H1 (cell line): ENCODE measurements around the gene CPEB3. TPM values are rescaled to one million over a fixed set of nuclear protein-coding genes. Genes with fewer than 3 reads are reported as not detected.

ENCODE experiments used
- CTCF ChIA-PET: fragments of 300-600 bp; sonication (Branson Sonifier 250); formaldehyde crosslinking; loops from one replicate; lab custom pipeline; 2021; ENCODE audit not compliant: partially characterized antibody; lab: Charles Lee
- POLR2A ChIA-PET: fragments of 300-600 bp; sonication (Branson Sonifier 250); formaldehyde crosslinking; loops from one replicate; lab custom pipeline; 2021; ENCODE audit warnings: inconsistent platforms; ENCODE audit not compliant: partially characterized antibody; lab: Charles Lee
- DNase-seq, 2 experiments: peaks; one replicate each; pipeline versions ENCODE4 v3.0.0 to v3.0.0-alpha.2; 2010 to 2022; ENCODE audit warnings: low spot score in 2 of 2, low read depth in 1 of 2, mixed read lengths in 1 of 2
- FAIRE-seq: peaks from 2 replicates; lab custom pipeline; 2011; peaks lifted over from hg19 to GRCh38; lab: Jason Lieb, UNC
- H2AFZ ChIP-seq: 2 replicates; pipeline ENCODE4 v1.8.1; 2012; ENCODE audit warnings: low read length, inconsistent platforms
- H2AK5ac ChIP-seq: 2 replicates; pipeline ENCODE4 v1.6.1; 2013; ENCODE audit warnings: low read depth, low read length
- H2BK120ac ChIP-seq: replicated peaks from 2 replicates; pipeline ENCODE3; 2013; ENCODE audit warnings: low read depth, low read length, inconsistent platforms
- H2BK12ac ChIP-seq: 2 replicates; pipeline ENCODE4 v1.6.1; 2013; ENCODE audit warnings: low read depth, low read length
- H2BK15ac ChIP-seq: 2 replicates; pipeline ENCODE4 v1.6.1; 2013; ENCODE audit warnings: low read length
- H2BK20ac ChIP-seq: 2 replicates; pipeline ENCODE4 v1.6.1; 2013; ENCODE audit warnings: low read length
- H2BK5ac ChIP-seq: 2 replicates; pipeline ENCODE4 v1.6.1; 2013; ENCODE audit warnings: low read depth, low read length
- H3K14ac ChIP-seq: 2 replicates; pipeline ENCODE4 v1.6.1; 2013; ENCODE audit warnings: inconsistent platforms; ENCODE audit not compliant: insufficient read length
- H3K18ac ChIP-seq: 2 replicates; pipeline ENCODE4 v1.6.1; 2013; ENCODE audit warnings: low read length; ENCODE audit errors: extremely low read depth
- H3K23ac ChIP-seq: 2 replicates; pipeline ENCODE4 v1.6.1; 2013; ENCODE audit warnings: inconsistent platforms; ENCODE audit not compliant: insufficient read length
- H3K23me2 ChIP-seq: 2 replicates; pipeline ENCODE4 v1.6.1; 2013; ENCODE audit warnings: low read depth, low read length
- H3K27ac ChIP-seq: 2 replicates; pipeline ENCODE4 v1.6.1; 2011; ENCODE audit warnings: low read depth, low read length, inconsistent platforms
- H3K27me3 ChIP-seq, 4 experiments: replicated peaks in 1 of 4; 1 replicate in 1 of 4; 2 replicates in 3 of 4; pipeline versions ENCODE4 v1.6.1 to v1.8.1; 2011 to 2013; ENCODE audit warnings: low read length in 3 of 4, mild to moderate bottlenecking in 3 of 4, inconsistent platforms in 2 of 4, mixed read lengths in 2 of 4, moderate library complexity in 1 of 4; ENCODE audit not compliant: control insufficient read depth in 3 of 4, insufficient read depth in 3 of 4; ENCODE audit errors: extremely low read depth in 1 of 4
- H3K36me3 ChIP-seq, 4 experiments: 2 replicates each; pipeline versions ENCODE4 v1.6.1 to v1.8.1; 2011 to 2013; ENCODE audit warnings: mild to moderate bottlenecking in 4 of 4, low read length in 3 of 4, moderate library complexity in 2 of 4, control low read depth in 1 of 4, inconsistent platforms in 1 of 4; ENCODE audit not compliant: insufficient read depth in 4 of 4, control insufficient read depth in 2 of 4
- H3K4ac ChIP-seq: replicated peaks from 2 replicates; pipeline ENCODE3; 2013; ENCODE audit warnings: low read length, low read depth, mixed read lengths, inconsistent platforms; ENCODE audit not compliant: insufficient read length
- H3K4me1 ChIP-seq, 4 experiments: replicated peaks in 1 of 4; 1 replicate in 1 of 4; 2 replicates in 3 of 4; pipeline versions ENCODE4 v1.6.1 to v1.8.1; 2011 to 2013; ENCODE audit warnings: low read length in 3 of 4, inconsistent platforms in 2 of 4, mixed read lengths in 1 of 4; ENCODE audit not compliant: insufficient read depth in 4 of 4, control insufficient read depth in 3 of 4
- H3K4me2 ChIP-seq, 2 experiments: 2 replicates each; pipeline versions ENCODE4 v1.6.1 to v1.8.1; 2011 to 2013; ENCODE audit warnings: low read depth in 2 of 2, low read length in 2 of 2, control low read depth in 1 of 2, inconsistent platforms in 1 of 2, mild to moderate bottlenecking in 1 of 2; ENCODE audit not compliant: insufficient read depth in 1 of 2
- H3K4me3 ChIP-seq, 4 experiments: fragments of 200-600, 300-600 bp in 1 of 4; sonication (generic), shearing (Covaris generic), sonication (Bioruptor Twin) in 1 of 4; 2 replicates each; pipeline versions ENCODE4 v1.5.1 to v1.8.1; 2011 to 2016; ENCODE audit warnings: low read length in 4 of 4, low read depth in 3 of 4, control low read depth in 2 of 4, inconsistent platforms in 2 of 4, mild to moderate bottlenecking in 2 of 4, mixed read lengths in 1 of 4, moderate library complexity in 1 of 4; ENCODE audit not compliant: insufficient read depth in 2 of 4; ENCODE audit errors: extremely low read depth in 1 of 4
- H3K56ac ChIP-seq: replicated peaks from 2 replicates; pipeline ENCODE3; 2013; ENCODE audit warnings: low read depth, mild to moderate bottlenecking, mixed read lengths, low read length, inconsistent platforms; ENCODE audit not compliant: insufficient read length
- H3K79me1 ChIP-seq: 2 replicates; pipeline ENCODE4 v1.6.1; 2013; ENCODE audit warnings: low read depth, low read length, control low read depth
- H3K79me2 ChIP-seq, 2 experiments: 2 replicates each; pipeline versions ENCODE4 v1.6.1 to v1.8.1; 2012 to 2013; ENCODE audit warnings: low read length in 2 of 2, mild to moderate bottlenecking in 2 of 2, inconsistent platforms in 1 of 2; ENCODE audit not compliant: insufficient read depth in 2 of 2, control insufficient read depth in 1 of 2
- H3K9ac ChIP-seq, 4 experiments: replicated peaks in 1 of 4; 1 replicate in 1 of 4; 2 replicates in 3 of 4; pipeline versions ENCODE4 v1.6.1 to v1.8.1; 2011 to 2013; ENCODE audit warnings: low read depth in 3 of 4, low read length in 3 of 4, control low read depth in 2 of 4, mild to moderate bottlenecking in 2 of 4, moderate library complexity in 2 of 4, inconsistent platforms in 1 of 4; ENCODE audit errors: extremely low read depth in 1 of 4
- H3K9me3 ChIP-seq, 2 experiments: 2 replicates each; pipeline versions ENCODE4 v1.6.1 to v1.8.1; 2012 to 2013; ENCODE audit warnings: mild to moderate bottlenecking in 2 of 2, moderate library complexity in 2 of 2, control low read depth in 1 of 2, inconsistent platforms in 1 of 2, low read depth in 1 of 2, low read length in 1 of 2, mixed read lengths in 1 of 2; ENCODE audit not compliant: insufficient read depth in 2 of 2
- H4K20me1 ChIP-seq, 2 experiments: replicated peaks in 1 of 2; 2 replicates each; pipeline versions ENCODE3 to v1.8.1; 2011 to 2013; ENCODE audit warnings: inconsistent platforms in 2 of 2, low read length in 2 of 2, mild to moderate bottlenecking in 1 of 2; ENCODE audit not compliant: insufficient read depth in 2 of 2, control insufficient read depth in 1 of 2
- H4K5ac ChIP-seq: 2 replicates; pipeline ENCODE4 v1.6.1; 2013; ENCODE audit warnings: low read length, low read depth, mixed read lengths, inconsistent platforms; ENCODE audit not compliant: insufficient read length
- H4K8ac ChIP-seq: 2 replicates; pipeline ENCODE4 v1.8.0; 2013; ENCODE audit warnings: mild to moderate bottlenecking, moderate library complexity, low read length, inconsistent platforms; ENCODE audit not compliant: insufficient read depth; ENCODE audit errors: extremely low read depth
- H4K91ac ChIP-seq: replicated peaks from 2 replicates; pipeline ENCODE3; 2013; ENCODE audit warnings: low read length, mixed read lengths, inconsistent platforms; ENCODE audit not compliant: insufficient read length
- BACH1 ChIP-seq: IDR thresholded peaks from 2 replicates; pipeline ENCODE4 v1.6.1; 2012; ENCODE audit warnings: low read length, improper control_type of control experiment
- CBX5 ChIP-seq: fragments of 300-800, 300-1000 bp; sonication (generic); IDR thresholded peaks from 2 replicates; pipeline ENCODE4 v1.7.1; 2016; ENCODE audit warnings: antibody characterized with exemption, low read length, low read depth
- CEBPB ChIP-seq: IDR thresholded peaks from 2 replicates; pipeline ENCODE4 v1.6.1; 2012; ENCODE audit warnings: low read depth, low read length
- EP300 ChIP-seq, 2 experiments: IDR thresholded peaks; 1 replicate in 1 of 2; 2 replicates in 1 of 2; pipeline ENCODE4 v1.6.1; 2011 to 2012; ENCODE audit warnings: low read depth in 2 of 2, low read length in 2 of 2, mild to moderate bottlenecking in 2 of 2, borderline replicate concordance in 1 of 2, inconsistent platforms in 1 of 2, moderate library complexity in 1 of 2
- FOSL1 ChIP-seq: IDR thresholded peaks from 2 replicates; pipeline ENCODE4 v1.6.1; 2011; ENCODE audit warnings: mild to moderate bottlenecking, low read depth, low read length, moderate library complexity; ENCODE audit not compliant: insufficient read depth
- HDAC6 ChIP-seq: IDR thresholded peaks from one replicate; pipeline ENCODE4 v1.7.1; 2012; ENCODE audit warnings: low read depth, mild to moderate bottlenecking, inconsistent platforms, low read length, moderate library complexity
- KDM1A ChIP-seq: fragments of 200-600, 300-600 bp; sonication (generic); IDR thresholded peaks from 2 replicates; pipeline ENCODE4 v1.7.1; 2016; ENCODE audit warnings: mild to moderate bottlenecking, low read length, borderline replicate concordance
- POU5F1 ChIP-seq: IDR thresholded peaks from 2 replicates; pipeline ENCODE4 v1.6.1; 2011; ENCODE audit warnings: low read depth, mild to moderate bottlenecking, low read length, moderate library complexity
- RFX5 ChIP-seq: IDR thresholded peaks from 2 replicates; pipeline ENCODE4 v1.6.1; 2011; ENCODE audit warnings: low read depth, low read length, improper control_type of control experiment, borderline replicate concordance
- SRF ChIP-seq: IDR thresholded peaks from 2 replicates; pipeline ENCODE4 v1.6.1; 2011; ENCODE audit warnings: mild to moderate bottlenecking, low read depth, low read length, moderate library complexity
- TAF1 ChIP-seq: IDR thresholded peaks from 2 replicates; pipeline ENCODE4 v1.6.1; 2011; ENCODE audit warnings: mild to moderate bottlenecking, low read depth, low read length
- TAF7 ChIP-seq: optimal IDR thresholded peaks from 2 replicates; pipeline ENCODE3; 2011; ENCODE audit warnings: low read depth, mild to moderate bottlenecking, inconsistent platforms, low read length, moderate library complexity, borderline replicate concordance
- WGBS, 2 experiments: shearing (Covaris generic) in 1 of 2; methylation state at CpG; one replicate each; pipeline versions ENCODE4 v1.1.6 to v1.1.7; 2013 to 2015; ENCODE audit warnings: low lambda C conversion rate in 2 of 2, mixed read lengths in 2 of 2, inconsistent platforms in 1 of 2, low coverage in 1 of 2, missing lambda C conversion rate in 1 of 2; ENCODE audit not compliant: insufficient replicate concordance in 2 of 2, insufficient coverage in 1 of 2, insufficient read length in 1 of 2; ENCODE audit errors: extremely low coverage in 1 of 2, missing lambda C conversion rate in 1 of 2; 5-methylcytosine and 5-hydroxymethylcytosine counted together
- polyA plus RNA-seq, 7 experiments: library from polyadenylated mRNA; depleted of rRNA in 3 of 7; stranded (reverse) in 5 of 7; unstranded in 2 of 7; fragments of >200 nt in 5 of 7; fragments of 200-250 nt in 2 of 7; gene quantifications; 1 replicate in 5 of 7; 2 replicates in 1 of 7; 4 replicates in 1 of 7; pipeline versions ENCODE4 v1.2.1 to v1.2.3, GENCODE V29; 2011 to 2013; ENCODE audit warnings: missing spikeins in 2 of 7, mixed read lengths in 2 of 7
- total RNA-seq: library from RNA; stranded (reverse); fragmentation: NEBNext Ultra II Directional; extraction: Animal tissue kit (Norgen Biotek cat#: 25700); gene quantifications from 2 replicates; pipeline ENCODE4 v1.2.1, GENCODE V29; 2021
- TF ChIP-seq, protein P1 (sequence below): IDR thresholded peaks from 2 replicates; pipeline ENCODE4 v1.6.1; 2012; ENCODE audit warnings: low read length, inconsistent platforms

CPEB3 gene
- total and polyA plus RNA-seq, 2 of the 8 experiments (the other 6 are each of a cell fraction or from before 2014, with no cell fraction given): 0.39 to 1.7 TPM

DNA sequence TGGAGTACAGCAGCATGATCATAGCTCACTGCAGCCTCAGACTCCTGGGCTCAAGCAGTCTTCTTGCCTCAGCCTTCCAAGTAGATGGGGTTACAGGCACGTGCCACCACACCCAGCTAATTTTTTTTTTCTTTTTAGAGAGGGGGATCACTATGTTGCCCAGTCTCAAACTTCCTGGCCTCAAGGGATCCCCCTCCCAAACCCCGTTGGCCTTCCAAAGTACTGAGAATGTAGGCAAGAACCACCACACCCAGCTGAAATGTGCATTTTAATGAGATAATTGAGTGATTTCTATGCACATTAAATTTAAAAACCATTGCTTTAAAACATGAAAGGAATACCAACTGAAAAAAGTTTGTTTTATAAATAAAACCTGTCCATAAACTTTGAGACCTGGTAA, 25.7 kb upstream of the CPEB3 start:
- H4K20me1 ChIP-seq: peaks cover 0 to 5% of the 10 kb centered on the region in 2 experiments
- H3K14ac ChIP-seq: no peak overlapping the region
- H3K18ac ChIP-seq: no peak overlapping the region
- H2BK120ac ChIP-seq: no peak overlapping the region
- no peak overlapping the region for H4K91ac ChIP-seq
- no peak overlapping the region for H2AFZ ChIP-seq
- ChIA-PET CTCF (no interaction called here), POLR2A (interaction anchor here (1.0 kb wide), 1 partner anchor 8 kb away, joined by 4 read pairs; no protein-coding TSS in a partner anchor)
- H3K23me2 ChIP-seq: no peaks in the 10 kb centered on the region
- H3K4me2 ChIP-seq: no peak overlapping the region
- H4K5ac ChIP-seq: no peak overlapping the region
- WGBS, 2 experiments: 79% methylated on average over 2 of the region's 2 CpGs; no CpG with 5 or more reads in 1 of the 2 experiments
- no peak overlapping the region for H3K4ac ChIP-seq
- H2AK5ac ChIP-seq: no peak overlapping the region
- no peak overlapping the region for H4K8ac ChIP-seq
- H3K79me2 ChIP-seq: peaks cover 0 to 37% of the 10 kb centered on the region in 2 experiments; a peak in 2 of 4 replicates
- no peak overlapping the region for H2BK5ac ChIP-seq
- H3K27ac ChIP-seq: no peak overlapping the region
- H3K4me3 ChIP-seq: no peak overlapping the region
- H3K23ac ChIP-seq: no peak overlapping the region
- H3K79me1 ChIP-seq: no peaks in the 10 kb centered on the region; the same call in 1 of the 2 replicates
- H3K4me1 ChIP-seq: no peaks in the 10 kb centered on the region
- H3K9ac ChIP-seq: no peak overlapping the region
- DNase-seq (no peak), FAIRE-seq (no peak)
- no peak overlapping the region for H2BK15ac ChIP-seq
- H3K56ac ChIP-seq: no peak overlapping the region
- no peak overlapping the region for H2BK20ac ChIP-seq
- H2BK12ac ChIP-seq: no peak overlapping the region
- no peaks in the 10 kb centered on the region for H3K27me3 ChIP-seq
- peaks cover 0 to 18% (median 10%) of the 10 kb centered on the region in 4 experiments; a peak in 6 of 8 replicates for H3K36me3 ChIP-seq
- H3K9me3 ChIP-seq: no peaks in the 10 kb centered on the region
- TF ChIP-seq POU5F1 (no peak), BACH1 (no peak), KDM1A (no peak), HDAC6 (no peak), FOSL1 (no peak), CEBPB (no peak), TAF1 (no peak), SRF (no peak), CBX5 (no peak), TAF7 (no peak), EP300 (IDR thresholded peaks at IDR 0.05; ENCODE audit: borderline replicate concordance in 1 of 2, low read depth in 2 of 2, low read length in 2 of 2) (no peak), RFX5 (no peak)
- TF ChIP-seq, protein P1, sequence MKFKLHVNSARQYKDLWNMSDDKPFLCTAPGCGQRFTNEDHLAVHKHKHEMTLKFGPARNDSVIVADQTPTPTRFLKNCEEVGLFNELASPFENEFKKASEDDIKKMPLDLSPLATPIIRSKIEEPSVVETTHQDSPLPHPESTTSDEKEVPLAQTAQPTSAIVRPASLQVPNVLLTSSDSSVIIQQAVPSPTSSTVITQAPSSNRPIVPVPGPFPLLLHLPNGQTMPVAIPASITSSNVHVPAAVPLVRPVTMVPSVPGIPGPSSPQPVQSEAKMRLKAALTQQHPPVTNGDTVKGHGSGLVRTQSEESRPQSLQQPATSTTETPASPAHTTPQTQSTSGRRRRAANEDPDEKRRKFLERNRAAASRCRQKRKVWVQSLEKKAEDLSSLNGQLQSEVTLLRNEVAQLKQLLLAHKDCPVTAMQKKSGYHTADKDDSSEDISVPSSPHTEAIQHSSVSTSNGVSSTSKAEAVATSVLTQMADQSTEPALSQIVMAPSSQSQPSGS: no peak
